Activated naive CD8-positive, alpha-beta T cell treated with anti-CD3 and anti-CD28 coated beads, Interleukin-2, amount 50 U/mL, for 16 hours (primary cell): ENCODE measurements around the gene BOLA2B.

Experiments used
- DNase-seq: peaks from one replicate; pipeline ENCODE4 v3.0.0-alpha.2; 2020; ENCODE audit warnings: low read depth, low spot score

Gene BOLA2B

DNA sequence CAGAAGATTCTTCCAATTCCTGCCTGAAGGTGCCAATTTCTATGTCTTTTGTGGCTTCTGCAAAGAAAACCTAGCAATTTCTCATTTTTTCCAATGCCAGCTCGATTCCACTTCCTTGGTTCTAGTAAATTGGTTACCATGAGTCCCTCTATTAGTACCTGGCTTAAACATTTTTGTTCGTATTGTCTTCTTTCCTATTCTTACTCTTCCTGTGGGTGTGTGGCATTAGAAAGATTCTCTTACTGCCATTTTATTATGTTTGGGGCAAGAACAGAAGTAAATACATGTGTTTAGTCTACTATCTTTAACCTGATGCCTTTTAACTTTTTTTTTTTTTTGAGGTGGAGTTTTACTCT lies 50.1 kb downstream of the BOLA2B start:
- DNase-seq: no peak
